ENCODE data around the gene APOBEC4. TPM values are rescaled to one million over a fixed set of nuclear protein-coding genes. Genes with fewer than 3 reads are reported as not detected.

APOBEC4 gene, protein sequence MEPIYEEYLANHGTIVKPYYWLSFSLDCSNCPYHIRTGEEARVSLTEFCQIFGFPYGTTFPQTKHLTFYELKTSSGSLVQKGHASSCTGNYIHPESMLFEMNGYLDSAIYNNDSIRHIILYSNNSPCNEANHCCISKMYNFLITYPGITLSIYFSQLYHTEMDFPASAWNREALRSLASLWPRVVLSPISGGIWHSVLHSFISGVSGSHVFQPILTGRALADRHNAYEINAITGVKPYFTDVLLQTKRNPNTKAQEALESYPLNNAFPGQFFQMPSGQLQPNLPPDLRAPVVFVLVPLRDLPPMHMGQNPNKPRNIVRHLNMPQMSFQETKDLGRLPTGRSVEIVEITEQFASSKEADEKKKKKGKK
- total RNA-seq: not detected

DNA sequence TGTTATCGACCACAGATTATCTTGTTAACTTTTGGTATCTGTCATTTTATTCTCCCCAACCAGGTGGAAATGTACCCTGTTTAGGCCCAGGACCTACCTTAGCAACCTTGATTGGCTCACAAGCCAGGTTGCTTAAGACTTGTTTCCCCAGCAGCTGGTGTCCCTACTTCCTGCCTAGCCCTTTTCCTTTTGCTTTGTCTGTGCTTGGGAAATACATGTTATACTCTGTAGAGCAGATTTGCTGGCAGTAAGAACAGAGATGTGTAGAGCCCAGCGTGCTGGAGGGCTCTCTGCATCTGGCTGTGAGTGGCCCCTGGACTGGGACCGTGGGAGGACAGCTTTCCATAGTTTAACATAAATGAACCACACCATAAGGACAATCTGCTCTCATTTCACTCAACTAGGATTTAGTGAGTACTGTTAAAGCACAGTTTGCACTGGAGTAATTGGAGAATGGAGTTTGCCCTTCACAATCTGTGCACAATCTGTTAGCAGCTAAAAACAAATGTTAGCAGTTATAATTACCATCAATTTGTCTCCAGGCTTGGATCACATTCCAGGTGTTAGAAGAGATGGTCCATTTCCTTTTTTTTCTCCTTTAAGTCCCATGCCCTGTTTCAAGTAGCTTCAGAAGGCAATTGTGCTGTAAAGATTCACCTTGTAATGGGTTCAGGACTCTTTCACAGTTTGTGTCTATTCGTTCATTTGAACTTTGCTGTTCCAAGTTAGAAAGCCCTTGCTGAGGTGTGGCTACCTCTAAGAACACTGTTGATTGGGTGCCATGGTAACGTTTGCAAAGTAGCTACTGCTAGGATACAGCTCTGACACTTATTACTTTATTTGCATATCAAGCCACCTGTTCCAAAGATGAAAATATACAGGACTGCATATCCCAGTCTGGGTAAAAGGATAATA, at the start of gene APOBEC4:
Gene APOBEC4, minus strand, starts transcription at position 770 of the 915 bp plus-strand sequence. CDS start 4,535 bp downstream, outside the sequence.
- Histone ChIP-seq H3K4me1 (peaks cover 0 to 10% (median 0%) of the 10 kb centered on the region in 3 donors), H3K9me3 (no peaks in the 10 kb centered on the region), H3K27ac (no peak within 1 kb of the TSS), H3K27me3 (no peaks in the 10 kb centered on the region), H3K4me3 (no peak within 1 kb of the TSS), H3K36me3 (no peaks in the 10 kb centered on the region)
- WGBS, 2 donors: 48 to 66% methylated on average over 5 of the region's 5 CpGs
- TF ChIP-seq, protein P1, sequence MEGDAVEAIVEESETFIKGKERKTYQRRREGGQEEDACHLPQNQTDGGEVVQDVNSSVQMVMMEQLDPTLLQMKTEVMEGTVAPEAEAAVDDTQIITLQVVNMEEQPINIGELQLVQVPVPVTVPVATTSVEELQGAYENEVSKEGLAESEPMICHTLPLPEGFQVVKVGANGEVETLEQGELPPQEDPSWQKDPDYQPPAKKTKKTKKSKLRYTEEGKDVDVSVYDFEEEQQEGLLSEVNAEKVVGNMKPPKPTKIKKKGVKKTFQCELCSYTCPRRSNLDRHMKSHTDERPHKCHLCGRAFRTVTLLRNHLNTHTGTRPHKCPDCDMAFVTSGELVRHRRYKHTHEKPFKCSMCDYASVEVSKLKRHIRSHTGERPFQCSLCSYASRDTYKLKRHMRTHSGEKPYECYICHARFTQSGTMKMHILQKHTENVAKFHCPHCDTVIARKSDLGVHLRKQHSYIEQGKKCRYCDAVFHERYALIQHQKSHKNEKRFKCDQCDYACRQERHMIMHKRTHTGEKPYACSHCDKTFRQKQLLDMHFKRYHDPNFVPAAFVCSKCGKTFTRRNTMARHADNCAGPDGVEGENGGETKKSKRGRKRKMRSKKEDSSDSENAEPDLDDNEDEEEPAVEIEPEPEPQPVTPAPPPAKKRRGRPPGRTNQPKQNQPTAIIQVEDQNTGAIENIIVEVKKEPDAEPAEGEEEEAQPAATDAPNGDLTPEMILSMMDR (IDR thresholded peaks at IDR 0.05): no peak
- TF ChIP-seq POLR2A (IDR thresholded peaks at IDR 0.05): no peak
- intact Hi-C loops (cut with DNase I): no loop called here
- DNase-seq: no peak

DNA sequence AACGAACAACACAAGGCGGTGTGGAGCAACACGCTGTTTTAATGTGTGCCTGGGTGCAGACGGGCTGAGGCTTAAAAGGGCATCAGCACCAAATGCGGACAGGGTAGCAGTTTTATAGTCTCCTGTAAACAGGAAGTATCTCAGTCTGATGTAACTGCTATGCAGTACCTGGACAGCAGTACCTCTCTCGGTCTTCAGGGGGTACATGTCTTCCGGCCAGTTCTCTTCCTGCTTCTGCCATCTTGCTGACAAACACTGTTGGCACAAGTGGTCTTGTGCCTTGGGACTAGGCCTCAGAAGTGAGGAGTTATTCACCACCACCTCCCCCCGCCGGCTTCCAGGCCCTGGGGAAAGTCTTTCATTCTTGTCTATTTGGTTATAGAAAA, 49.7 kb upstream of the APOBEC4 start:
- no peak for DNase-seq
- TF ChIP-seq, protein P1 (IDR thresholded peaks at IDR 0.05): no peak
- TF ChIP-seq POLR2A (IDR thresholded peaks at IDR 0.05): no peak
- H3K9me3 ChIP-seq: no peaks in the 10 kb centered on the region
- no peak overlapping the region for H3K27ac ChIP-seq
- no peaks in the 10 kb centered on the region for H3K36me3 ChIP-seq
- 89 to 95% methylated on average over 8 to 9 of the region's 9 CpGs for WGBS, 2 donors
- H3K27me3 ChIP-seq: no peaks in the 10 kb centered on the region
- no peak overlapping the region for H3K4me3 ChIP-seq
- no peaks in the 10 kb centered on the region for H3K4me1 ChIP-seq
- intact Hi-C loops (cut with DNase I): no loop called here

DNA sequence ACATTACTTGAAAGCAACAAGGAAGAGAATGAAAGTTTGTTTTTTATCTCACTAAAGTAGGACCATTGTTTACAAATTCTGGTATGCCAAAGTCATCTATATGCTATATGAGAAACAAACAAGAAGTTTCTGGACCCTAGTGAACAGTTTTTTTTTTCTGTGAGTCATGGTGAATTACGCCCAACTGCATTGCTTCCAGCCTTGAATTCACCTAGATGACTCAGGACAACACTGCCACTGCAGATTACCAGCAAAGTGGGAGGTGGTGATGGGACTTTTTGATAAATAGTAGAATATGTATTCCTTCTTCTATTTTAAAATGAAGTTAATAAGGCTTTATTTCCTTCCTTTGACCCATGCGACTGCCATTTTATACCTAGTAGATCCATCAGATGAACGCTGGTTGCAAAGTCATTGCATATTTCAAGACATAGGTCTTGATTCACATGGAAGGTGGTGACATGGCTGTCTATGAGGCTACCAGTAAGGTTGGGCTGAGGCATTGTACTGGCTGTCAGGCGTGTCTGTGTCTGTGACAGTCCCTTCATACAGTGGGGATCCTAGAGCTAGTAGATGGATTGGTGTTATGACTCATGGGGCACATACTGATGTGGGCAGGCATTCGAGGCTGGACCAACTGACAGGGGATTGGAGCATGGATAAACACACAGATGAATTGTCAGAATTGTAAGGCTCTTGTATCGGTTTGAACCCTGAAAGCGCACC, 49.1 kb upstream of the APOBEC4 start:
- TF ChIP-seq POLR2A (IDR thresholded peaks at IDR 0.05): no peak
- TF ChIP-seq, protein P1 (IDR thresholded peaks at IDR 0.05): no peak
- Histone ChIP-seq H3K27me3 (no peaks in the 10 kb centered on the region), H3K27ac (no peak overlapping the region), H3K9me3 (no peaks in the 10 kb centered on the region), H3K4me1 (no peaks in the 10 kb centered on the region), H3K36me3 (no peaks in the 10 kb centered on the region), H3K4me3 (no peak overlapping the region)
- intact Hi-C loops (cut with DNase I): no loop called here
- 79 to 82% methylated on average over 7 of the region's 7 CpGs for WGBS, 2 donors
- no peak for DNase-seq

DNA sequence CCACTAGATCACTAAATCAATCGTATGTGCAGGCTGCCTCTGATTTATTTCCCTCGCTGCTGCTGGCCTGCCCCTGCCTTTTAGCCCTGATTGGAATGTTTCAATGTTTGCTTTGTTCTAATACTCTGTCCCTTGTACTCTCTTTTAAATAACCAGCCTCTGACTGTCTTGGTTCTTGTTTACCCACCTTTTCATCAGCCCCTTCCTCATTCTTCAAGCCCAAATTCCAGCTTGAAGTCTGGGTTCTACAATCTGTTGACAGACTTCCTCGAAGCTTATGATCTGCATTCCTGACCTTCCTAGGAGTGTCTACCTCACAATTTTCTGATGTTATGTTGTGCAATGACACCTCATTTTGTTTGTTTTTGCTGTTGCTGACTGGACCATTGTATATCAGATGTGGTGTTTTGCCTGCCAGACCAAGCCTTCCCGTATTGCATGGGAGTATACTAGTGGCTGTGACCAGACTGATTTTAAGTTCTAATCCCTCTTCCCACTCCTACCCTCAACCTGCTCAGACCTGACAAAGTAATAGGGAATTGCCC, 46.6 kb upstream of the APOBEC4 start:
- Histone ChIP-seq H3K4me3 (no peak overlapping the region), H3K36me3 (no peaks in the 10 kb centered on the region), H3K4me1 (no peaks in the 10 kb centered on the region), H3K9me3 (no peaks in the 10 kb centered on the region), H3K27ac (no peak overlapping the region), H3K27me3 (no peaks in the 10 kb centered on the region)
- intact Hi-C loops (cut with DNase I): no loop called here
- TF ChIP-seq, protein P1 (IDR thresholded peaks at IDR 0.05): no peak
- no peak for TF ChIP-seq POLR2A (IDR thresholded peaks at IDR 0.05)
- 65 to 70% methylated on average over 4 of the region's 4 CpGs for whole genome bisulfite sequencing, 2 donors
- no peak for DNase-seq

Data from esophagus squamous epithelium (tissue), 5 donors.